HG02840 (cell line): ENCODE measurements around the gene MGME1.
"Not testable (repeated sequence)": the region's sequence is repeated elsewhere in the genome, so short reads cannot be mapped to it uniquely, and the experiment has no call there.

Experiments used
- ATAC-seq: cut with Tn5 transposase; IDR thresholded peaks from one replicate; pipeline ENCODE4 v1.9.1; 2021; ENCODE audit warnings: mild to moderate bottlenecking, moderate library complexity, moderate number of reproducible peaks; ENCODE audit not compliant: unreplicated experiment, low FRiP score

Gene MGME1

DNA sequence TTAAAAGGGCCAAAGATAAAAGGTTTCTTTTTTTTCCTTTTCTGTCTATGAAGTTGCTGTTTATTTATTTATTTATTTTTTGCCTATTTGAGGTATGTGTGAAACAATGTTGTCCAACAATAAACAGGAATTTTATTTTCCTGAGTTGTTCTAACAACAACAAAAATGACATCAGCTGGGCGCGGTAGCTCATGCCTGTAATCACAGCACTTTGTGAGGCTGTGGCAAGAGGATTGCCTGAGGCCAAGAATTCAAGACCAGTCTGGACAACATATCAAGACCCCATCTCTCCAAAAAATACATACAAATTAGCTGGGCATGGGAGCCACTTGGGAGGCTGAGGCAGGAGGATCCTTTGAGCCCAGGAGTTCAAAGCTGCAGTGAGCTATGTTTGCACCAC, 44.1 kb downstream of the MGME1 start:
- no peak for ATAC-seq

DNA sequence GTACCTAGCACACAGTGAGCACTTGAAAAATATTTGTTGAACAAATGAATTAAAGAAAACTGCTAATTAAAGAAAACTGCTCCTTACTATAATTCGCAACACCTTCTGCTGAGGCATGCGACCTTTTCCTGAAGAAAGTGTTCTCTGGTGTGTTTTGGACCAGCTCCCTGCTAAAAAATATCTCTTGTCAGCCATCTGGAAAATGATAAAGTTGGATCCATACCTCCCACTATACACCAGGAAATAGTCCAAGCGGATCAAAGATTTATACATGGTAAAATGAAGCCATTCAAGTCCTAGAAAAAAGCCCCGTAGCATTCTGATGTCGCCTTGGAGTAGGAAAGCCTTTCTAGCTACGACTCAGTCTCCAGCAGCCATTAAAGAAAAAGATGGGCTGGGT, 45.6 kb downstream of the MGME1 start:
- no peak for ATAC-seq

DNA sequence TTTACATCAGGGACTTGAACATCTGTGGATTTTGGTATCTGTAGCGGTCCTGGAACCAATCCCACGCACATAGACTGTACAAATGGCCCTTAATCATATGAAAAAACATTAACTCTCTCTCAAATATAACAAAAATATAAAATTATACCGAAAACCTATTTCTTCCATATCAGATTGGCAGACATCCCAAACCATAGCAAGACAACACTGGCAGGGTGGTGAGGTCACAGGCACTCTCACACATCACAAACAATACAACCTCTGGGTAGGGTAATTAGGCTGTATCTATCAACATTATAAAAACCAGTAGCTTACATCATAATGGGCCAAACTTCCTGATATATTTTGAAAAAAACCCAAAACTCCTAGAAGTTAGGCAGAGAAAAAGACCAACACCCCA, 48.0 kb downstream of the MGME1 start:
- no peak for ATAC-seq

- no peak for ATAC-seq
These were observed 49.3 kb downstream of the MGME1 start for GRCh38 chr20:18018100-18018499.

DNA sequence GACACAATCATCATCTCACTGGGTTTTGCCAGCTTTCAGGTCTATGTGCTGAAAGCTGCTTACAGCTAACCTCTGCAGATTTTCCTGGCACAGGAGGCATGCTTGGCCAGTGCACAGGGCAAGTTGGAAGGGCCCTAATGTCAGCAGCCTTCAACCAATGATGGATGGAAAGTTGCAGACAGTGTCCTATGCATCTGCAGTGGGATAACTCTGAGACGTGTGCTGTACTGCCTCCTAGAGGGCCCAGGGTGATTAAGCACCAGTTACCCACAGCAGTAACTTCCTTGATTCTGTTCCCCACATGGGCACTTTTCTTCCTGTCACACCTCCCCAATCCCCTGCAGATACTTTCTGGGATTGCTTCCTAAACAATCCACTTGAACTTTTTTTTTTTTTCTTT, 50.2 kb downstream of the MGME1 start:
- ATAC-seq, result no peak

DNA sequence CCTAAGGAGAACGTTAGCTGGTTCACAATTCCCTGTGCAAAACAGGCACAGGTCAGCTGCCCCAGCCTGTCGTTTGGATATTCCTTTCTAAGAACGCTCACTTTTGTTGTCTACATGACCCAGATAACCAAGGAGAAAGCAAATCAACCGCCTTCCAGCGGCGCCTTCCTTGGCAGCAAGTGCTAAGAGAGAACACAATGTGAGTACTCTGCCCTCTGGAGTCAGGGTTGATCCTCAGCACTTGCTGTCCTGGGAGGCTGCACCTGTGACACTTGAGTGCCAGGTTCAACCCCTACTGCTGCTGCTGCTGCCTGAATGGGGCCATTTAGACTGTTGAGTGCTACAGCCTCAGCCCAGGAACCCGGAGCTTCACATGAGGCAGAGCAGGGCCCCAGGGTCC, 52.1 kb downstream of the MGME1 start:
- ATAC-seq, result no peak

- ATAC-seq, result no peak
These were observed 55.8 kb downstream of the MGME1 start for GRCh38 chr20:18024606-18025127.

GRCh38 chr20:18027011-18027410, 58.2 kb downstream of the MGME1 start:
- ATAC-seq, result not testable (repeated sequence)

- no peak for ATAC-seq
These were observed 61.2 kb downstream of the MGME1 start for GRCh38 chr20:18030020-18030419.

DNA sequence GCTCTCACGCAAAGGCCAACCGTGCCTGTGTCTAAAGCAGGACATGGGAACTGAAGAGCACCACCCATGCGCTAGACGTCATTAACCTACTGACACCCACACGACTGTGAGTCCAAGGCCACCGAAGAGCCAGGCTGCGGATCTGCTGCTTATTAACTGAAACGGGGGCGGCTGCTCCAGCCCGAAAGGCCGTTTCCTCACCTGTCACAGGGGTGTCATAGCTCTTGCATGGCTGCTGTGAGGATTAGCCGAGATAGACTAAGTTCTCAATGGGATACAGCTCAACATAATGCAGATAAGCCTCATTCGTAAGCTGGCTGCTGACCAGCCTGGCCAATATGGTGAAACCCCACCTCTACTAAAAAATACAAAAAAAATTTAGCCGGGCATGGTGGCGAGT, 62.2 kb downstream of the MGME1 start:
- no peak for ATAC-seq

DNA sequence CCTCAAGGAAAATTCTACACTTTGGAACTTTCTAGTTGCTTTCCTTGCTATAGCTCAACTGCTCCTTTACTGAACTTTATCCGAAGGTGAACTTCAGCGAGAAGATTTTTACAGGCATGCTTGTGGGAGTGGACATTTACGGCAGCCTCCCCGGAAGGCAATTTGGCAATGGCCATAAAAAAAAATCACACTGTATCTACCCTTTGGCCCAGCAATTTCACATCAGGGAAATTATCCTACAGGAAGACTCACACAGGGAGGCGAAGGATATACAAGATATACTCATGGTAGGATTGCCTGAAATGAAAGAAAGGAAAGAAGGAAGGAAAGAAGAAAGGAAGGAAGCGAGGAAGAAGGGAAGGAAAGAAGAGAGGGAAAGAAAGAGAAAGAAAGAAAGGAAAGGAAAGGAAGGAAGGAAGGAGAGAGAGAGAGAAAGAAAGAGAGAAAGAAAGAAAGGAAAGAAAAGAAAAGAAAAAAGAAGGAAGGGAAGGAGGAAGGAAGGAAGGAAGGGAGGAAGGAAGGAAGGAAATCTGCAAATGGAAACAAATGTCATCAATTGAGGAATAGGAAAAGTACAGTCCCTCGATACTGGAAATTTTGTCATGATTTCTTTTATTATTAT, 63.2 kb downstream of the MGME1 start:
- ATAC-seq, result no peak

- no peak for ATAC-seq
These were observed 64.4 kb downstream of the MGME1 start for GRCh38 chr20:18032977-18033892.

GRCh38 chr20:18034039-18034438, 65.2 kb downstream of the MGME1 start:
- no peak for ATAC-seq

GRCh38 chr20:18039063-18039462, 70.2 kb downstream of the MGME1 start:
- ATAC-seq, result no peak
